Neural crest cell (in vitro differentiated cells): Measurements from ENCODE around the gene OBP2B. TPM values are rescaled to one million over a fixed set of nuclear protein-coding genes. Genes with fewer than 3 reads are reported as not detected.

Source experiments
- DNase-seq: peaks from one replicate; pipeline ENCODE4 v3.0.0; 2021; ENCODE audit warnings: low read depth, mixed read lengths, low spot score
- H3K27ac Mint-ChIP-seq: one replicate; pipeline ENCODE4 v1.8.0; 2021; ENCODE audit warnings: mild to moderate bottlenecking, mixed read lengths; ENCODE audit not compliant: unreplicated experiment
- H3K27me3 Mint-ChIP-seq: 2 replicates; pipeline ENCODE4 v1.8.0; 2021; ENCODE audit warnings: low read depth, mild to moderate bottlenecking, mixed read lengths
- H3K36me3 Mint-ChIP-seq: 2 replicates; pipeline ENCODE4 v1.8.0; 2021; ENCODE audit warnings: low read depth, mild to moderate bottlenecking, mixed read lengths
- H3K4me1 Mint-ChIP-seq: 2 replicates; pipeline ENCODE4 v1.8.0; 2021; ENCODE audit warnings: mixed read lengths
- H3K4me3 Mint-ChIP-seq: one replicate; pipeline ENCODE4 v1.8.0; 2021; ENCODE audit warnings: mild to moderate bottlenecking, mixed read lengths
- H3K9me3 Mint-ChIP-seq: 2 replicates; pipeline ENCODE4 v1.8.0; 2021; ENCODE audit warnings: mixed read lengths
- CTCF ChIP-seq: fragments of 200-600 bp; sonication (generic); conservative IDR thresholded peaks from 2 replicates; pipeline ENCODE4 v1.5.0; 2021; ENCODE audit warnings: antibody characterized with exemption, mild to moderate bottlenecking
- total RNA-seq: library from RNA; stranded (reverse); gene quantifications from 2 replicates; pipeline ENCODE4 v1.2.1, GENCODE V29; 2021

OBP2B gene
- total RNA-seq, 1 donor from 2014 or later, result not detected

- no peaks in the 10 kb centered on the region for H3K36me3 Mint-ChIP-seq
- H3K27ac Mint-ChIP-seq, result no peak overlapping the region
- no peak for DNase-seq
- no peak for TF ChIP-seq CTCF
- no peaks in the 10 kb centered on the region for H3K9me3 Mint-ChIP-seq
- peaks cover 2% of the 10 kb centered on the region for H3K27me3 Mint-ChIP-seq
- peaks cover 9% of the 10 kb centered on the region for H3K4me1 Mint-ChIP-seq
- H3K4me3 Mint-ChIP-seq, result no peak overlapping the region
Observed at GRCh38 chr9:133166392-133166791, 42.7 kb downstream of the OBP2B start.

- Mint-ChIP-seq H3K4me1 (peaks cover 14% of the 10 kb centered on the region), H3K9me3 (no peaks in the 10 kb centered on the region), H3K36me3 (no peaks in the 10 kb centered on the region), H3K27ac (no peak overlapping the region), H3K27me3 (peaks cover 2% of the 10 kb centered on the region), H3K4me3 (no peak overlapping the region)
- TF ChIP-seq CTCF, result no peak
- no peak for DNase-seq
Observed at GRCh38 chr9:133165452-133165730, 43.7 kb downstream of the OBP2B start.

- Mint-ChIP-seq H3K27ac (no peak overlapping the region), H3K36me3 (no peaks in the 10 kb centered on the region), H3K4me3 (peak overlapping the region; percentile 59), H3K27me3 (peaks cover 2% of the 10 kb centered on the region), H3K9me3 (no peaks in the 10 kb centered on the region), H3K4me1 (peaks cover 14% of the 10 kb centered on the region)
- DNase-seq, result no peak
- TF ChIP-seq CTCF, result no peak
Observed at GRCh38 chr9:133164191-133164590, 44.9 kb downstream of the OBP2B start.

GRCh38 chr9:133163504-133164172 lies 45.4 kb downstream of the OBP2B start, which contains the start of gene GBGT1:
GBGT1 (minus strand) TSS chr9:133163914; CDS start chr9:133162412, 1,502 bp downstream.
- Mint-ChIP-seq H3K9me3 (no peaks in the 10 kb centered on the region), H3K4me1 (peaks cover 14% of the 10 kb centered on the region), H3K36me3 (no peaks in the 10 kb centered on the region), H3K27ac (no peak within 1 kb of the TSS), H3K4me3 (peak within 1 kb of the TSS; percentile 67), H3K27me3 (peaks cover 2% of the 10 kb centered on the region)
- DNase-seq, result peak; percentile 62
- TF ChIP-seq CTCF, result no peak

- DNase-seq, result no peak
- peak overlapping the region; percentile 57 for H3K4me3 Mint-ChIP-seq
- no peaks in the 10 kb centered on the region for H3K36me3 Mint-ChIP-seq
- peaks cover 14% of the 10 kb centered on the region for H3K4me1 Mint-ChIP-seq
- no peak overlapping the region for H3K27ac Mint-ChIP-seq
- no peaks in the 10 kb centered on the region for H3K9me3 Mint-ChIP-seq
- peaks cover 2% of the 10 kb centered on the region for H3K27me3 Mint-ChIP-seq
- TF ChIP-seq CTCF, result no peak
Observed at GRCh38 chr9:133162861-133163503, 46.1 kb downstream of the OBP2B start.
